ENCODE measurements around the gene ALG3.

The ALG3 gene

DNA sequence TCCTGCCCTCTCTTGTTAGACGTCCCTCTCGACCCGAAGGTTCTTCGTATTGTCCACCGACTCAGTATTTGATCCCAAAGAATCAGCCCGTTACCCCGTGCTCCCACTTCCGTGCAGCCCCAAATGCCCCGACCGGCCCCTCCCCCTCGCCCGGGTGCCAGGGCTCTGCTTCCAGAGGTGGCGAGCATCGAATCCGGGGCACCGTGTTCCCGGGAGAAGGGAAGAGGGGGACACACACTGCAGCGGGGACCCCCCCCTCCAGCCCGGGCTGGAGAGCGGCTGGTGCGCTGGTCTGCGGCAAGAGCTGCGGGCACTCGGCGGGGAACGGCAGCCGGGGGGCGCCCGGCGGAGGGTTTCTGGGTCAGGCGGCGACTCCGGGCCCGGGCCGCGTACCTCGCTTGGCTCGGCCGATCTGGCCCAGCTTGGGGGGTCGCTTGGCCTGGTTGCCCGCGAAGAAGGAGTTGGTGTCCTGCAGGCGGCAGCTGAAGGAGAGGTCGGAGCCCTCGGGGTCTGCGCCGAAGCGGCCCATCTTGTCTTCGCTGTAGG, 12.0 kb upstream of the ALG3 start:
- FAIRE-seq (no peak), DNase-seq (ENCODE audit: insufficient read length, low spot score) (no peak)

- DNase-seq (ENCODE audit: insufficient read length, low spot score), result peak; percentile 37
- FAIRE-seq, result peak; percentile 65
Observed at GRCh38 chr3:184259878-184260723, 11.3 kb upstream of the ALG3 start.

DNA sequence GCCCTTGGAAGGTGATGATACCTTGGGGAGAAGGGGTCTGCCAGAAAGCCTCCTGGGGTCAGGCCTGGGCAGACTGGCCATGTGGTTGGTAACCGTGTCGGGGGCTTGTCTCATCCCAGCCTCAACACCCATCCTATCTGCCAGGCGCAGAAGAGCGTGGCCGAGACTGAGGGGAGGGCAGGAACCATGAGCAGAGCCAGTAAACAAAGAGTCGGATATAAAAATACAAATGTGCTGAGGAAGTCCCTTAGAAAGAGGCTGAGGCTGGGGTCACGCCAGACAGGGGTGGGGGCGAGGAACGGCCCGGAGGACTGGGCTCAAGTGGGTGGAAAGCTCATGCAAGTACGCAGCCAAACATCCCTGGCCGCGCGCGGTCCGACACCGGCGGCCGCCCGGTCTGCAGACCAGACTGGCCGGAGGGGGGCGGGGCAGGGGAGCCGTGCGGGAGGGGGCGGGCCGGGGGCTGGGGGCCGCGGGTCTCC, 10.7 kb upstream of the ALG3 start:
- DNase-seq (ENCODE audit: insufficient read length, low spot score) (no peak), FAIRE-seq (no peak)

DNA sequence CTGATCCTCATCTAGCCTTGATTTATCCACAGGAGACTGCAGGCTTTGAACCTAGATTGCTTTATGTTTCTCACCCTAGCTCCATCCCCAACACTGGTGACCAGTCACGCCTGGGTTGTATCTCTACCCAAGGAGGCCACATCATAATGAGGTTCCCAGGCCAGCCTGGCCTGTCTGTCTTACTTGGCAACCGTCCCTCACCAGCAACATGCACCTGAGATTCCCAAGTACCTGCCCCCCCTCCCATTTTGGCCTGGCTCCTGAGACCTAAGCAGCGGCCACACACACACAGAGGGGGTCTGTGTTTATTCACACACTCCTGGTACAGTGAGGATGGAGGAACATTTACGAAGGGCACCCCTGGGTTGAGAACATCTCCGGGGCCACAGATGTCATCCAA, 10.2 kb upstream of the ALG3 start:
- DNase-seq (ENCODE audit: insufficient read length, low spot score) (no peak), FAIRE-seq (no peak)

DNA sequence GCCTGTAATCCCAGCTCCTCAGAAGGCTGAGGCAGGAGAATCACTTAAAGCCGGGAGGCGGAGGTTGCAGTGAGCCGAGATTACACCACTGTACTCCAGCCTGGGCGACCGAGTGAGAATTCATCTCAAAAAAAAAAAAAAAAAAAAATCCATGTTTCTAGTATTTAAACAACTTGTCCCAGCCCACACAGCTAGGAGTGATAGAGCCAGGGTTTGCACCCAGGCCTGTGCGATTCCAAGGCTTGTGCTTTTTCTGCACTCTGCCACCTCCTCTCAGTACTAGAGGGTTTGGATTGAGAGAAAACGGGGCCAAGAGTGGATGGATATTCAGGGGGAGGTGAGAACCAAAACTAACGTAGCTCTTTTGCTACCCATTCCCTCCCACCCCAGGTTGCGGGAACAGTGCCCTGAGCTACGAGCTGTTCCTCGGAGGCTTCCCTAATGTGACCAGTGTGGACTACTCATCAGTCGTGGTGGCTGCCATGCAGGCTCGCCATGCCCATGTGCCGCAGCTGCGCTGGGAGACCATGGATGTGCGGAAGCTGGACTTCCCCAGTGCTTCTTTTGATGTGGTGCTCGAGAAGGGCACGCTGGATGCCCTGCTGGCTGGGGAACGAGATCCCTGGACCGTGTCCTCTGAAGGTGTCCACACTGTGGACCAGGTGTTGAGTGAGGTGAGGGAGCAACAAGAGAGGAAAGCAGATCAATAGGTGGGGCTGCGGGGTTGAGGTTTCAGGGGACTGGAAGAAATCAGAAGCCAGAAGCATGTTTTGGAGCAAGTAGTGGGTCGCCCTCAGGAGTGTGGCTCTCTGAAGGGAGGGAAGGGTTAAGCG, 8.5 kb upstream of the ALG3 start:
- no peak for DNase-seq (ENCODE audit: insufficient read length, low spot score)
- no peak for FAIRE-seq

DNA sequence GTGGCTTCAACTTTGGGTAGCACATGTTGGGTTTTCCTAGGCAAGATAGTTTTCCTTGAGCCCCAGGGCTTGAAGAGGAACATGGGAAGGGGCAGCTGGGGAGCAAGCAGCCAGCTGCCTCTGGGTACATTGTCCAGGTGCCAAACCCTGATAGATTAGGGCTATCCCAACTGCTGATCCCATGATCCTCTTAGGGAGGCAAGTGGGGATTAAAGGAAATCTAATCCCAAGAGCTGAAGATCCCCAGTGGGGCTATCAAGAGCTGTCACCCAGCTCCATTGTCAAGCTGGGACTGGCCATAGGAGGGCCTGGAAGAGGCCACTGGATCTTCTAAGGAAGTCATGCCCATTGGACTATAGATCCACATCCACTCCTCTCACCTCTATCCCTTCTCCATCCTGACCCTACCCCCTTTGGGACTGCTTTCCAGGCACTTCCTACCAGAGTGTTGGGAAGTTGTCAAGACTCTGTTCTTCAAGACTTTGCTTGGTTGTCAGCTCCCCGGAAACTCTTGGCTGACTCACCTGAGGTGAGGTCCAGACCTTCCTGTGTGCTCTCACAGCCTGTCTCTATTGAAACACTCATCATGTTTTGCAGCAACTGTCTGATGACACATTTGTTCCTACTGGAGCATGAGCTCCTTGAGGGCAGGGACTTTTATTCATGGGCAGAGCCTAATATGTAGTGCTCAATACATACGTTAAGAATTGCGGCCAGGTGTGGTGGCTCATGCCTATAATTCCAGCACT, 6.7 kb upstream of the ALG3 start:
- no peak for FAIRE-seq
- no peak for DNase-seq (ENCODE audit: insufficient read length, low spot score)

DNA sequence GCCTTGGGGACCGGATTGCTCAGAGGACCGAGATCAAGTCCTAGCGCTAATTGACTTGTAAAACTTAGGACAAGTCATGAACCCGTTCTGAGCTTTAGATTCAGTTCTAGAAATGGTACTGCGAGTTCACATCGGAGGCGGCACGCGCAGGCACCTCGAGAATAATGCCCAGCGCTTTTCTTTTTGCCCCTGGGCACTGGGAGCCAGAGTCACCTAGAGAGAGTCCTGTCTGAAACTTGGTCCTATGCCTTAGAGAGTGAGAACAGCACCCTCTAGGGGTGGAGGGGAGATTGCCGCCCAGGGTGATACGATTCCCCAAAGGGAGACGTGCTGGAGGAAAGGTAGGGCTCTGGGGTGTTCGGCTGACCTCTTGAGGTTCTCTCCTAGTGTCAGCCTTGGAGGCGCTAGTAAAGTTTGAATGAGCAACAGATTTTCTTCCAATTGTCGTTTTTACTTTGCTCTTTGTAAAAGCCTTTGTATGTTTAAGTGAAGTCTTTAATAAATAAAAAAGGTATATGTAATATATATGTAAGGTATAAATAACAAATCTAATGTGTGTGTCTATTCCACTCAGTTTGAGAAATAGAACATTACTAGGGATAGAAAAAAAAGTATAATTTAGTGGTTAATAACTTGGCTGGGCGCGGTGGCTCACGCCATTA, 1.5 kb upstream of the ALG3 start:
- no peak for FAIRE-seq
- DNase-seq (ENCODE audit: insufficient read length, low spot score), result peak; percentile 90

GRCh38 chr3:184249412-184250166, 827 bp upstream of the ALG3 start, which contains the start of gene EEF1AKMT4:
EEF1AKMT4 (plus strand) TSS chr3:184249672; CDS start chr3:184249695, 23 bp downstream.
- FAIRE-seq (peak; percentile 77), DNase-seq (ENCODE audit: insufficient read length, low spot score) (peak; percentile 93)

DNA sequence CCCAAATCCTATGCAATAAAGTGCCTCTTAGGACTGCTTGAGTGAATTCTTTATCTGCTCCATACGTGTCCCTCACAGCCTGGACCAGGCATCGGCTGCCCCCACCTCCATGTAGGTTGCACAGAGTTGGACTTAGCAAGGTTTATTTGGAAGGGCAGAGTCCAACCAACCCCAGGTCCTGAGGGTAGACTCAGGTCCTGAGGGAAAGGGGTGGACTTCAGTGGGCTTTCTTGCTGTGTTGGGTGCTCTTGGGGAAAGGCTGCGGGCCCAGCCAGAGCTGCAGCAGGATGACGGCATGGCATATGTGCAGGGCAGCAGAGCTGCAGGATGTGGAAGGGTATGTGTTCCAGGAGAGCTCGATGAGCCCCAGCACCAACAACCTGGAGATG, 6.5 kb downstream of the ALG3 start:
- DNase-seq (ENCODE audit: insufficient read length, low spot score) (no peak), FAIRE-seq (no peak)

- DNase-seq (ENCODE audit: insufficient read length, low spot score), result no peak
- FAIRE-seq, result no peak
Observed at GRCh38 chr3:184241447-184242296, 7.1 kb downstream of the ALG3 start.

- DNase-seq (ENCODE audit: insufficient read length, low spot score) (no peak), FAIRE-seq (no peak)
Observed at GRCh38 chr3:184241141-184241446, 7.7 kb downstream of the ALG3 start.

DNA sequence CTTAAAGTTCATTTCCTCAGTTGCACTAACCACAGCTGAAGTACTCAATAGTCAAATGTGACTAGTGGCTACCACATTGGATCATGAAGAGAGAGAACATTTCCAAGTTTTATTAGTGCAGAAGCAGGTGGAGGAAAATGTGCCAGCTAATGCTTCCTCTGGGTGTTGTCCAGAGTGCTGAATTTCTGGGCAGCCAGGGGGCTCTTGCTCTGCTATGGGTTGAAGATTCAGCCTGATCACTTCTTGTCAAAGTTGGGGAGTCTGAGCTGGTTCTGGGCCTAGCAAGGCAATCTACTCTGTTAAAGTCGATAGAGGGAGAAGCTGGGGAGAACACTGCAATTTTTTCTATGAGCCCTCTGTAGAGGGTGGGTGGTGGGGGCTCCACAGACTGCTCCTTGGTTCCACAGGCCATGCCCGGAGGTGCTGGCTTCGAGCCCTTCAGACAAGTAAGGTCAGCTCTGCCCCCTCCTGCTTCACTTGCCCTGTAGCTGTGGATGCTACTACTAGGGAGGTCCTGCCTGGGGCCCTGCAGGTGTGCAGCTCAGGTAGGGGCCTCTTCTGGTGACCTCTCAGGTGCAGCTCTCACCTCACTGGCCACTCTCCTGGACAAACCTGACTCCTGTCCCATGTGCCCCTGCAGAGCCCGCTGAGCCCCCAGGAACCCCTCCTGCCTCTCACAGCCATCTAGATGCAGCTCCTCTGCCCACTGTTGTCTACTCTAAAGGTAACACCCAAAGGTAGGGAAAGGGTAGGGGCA, 8.2 kb downstream of the ALG3 start:
- no peak for DNase-seq (ENCODE audit: insufficient read length, low spot score)

DNA sequence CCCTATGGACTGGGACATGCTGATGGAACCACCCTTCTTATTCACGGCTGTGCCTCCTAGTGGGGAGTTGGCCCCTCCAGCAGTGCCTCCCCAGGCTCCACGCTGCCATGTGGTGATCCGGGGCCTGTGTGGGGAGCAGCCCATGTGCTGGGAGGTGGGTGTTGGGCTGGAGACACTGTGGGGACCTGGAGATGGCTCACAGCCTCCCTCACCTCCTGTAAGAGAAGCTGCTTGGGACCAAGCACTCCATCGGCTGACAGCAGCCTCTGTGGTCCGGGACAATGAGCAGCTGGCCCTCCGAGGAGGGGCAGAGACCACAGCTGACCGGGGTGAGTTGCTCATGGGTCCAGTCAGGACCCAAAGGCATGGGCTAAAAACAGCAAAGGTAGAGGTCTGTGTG, 9.1 kb downstream of the ALG3 start:
- DNase-seq (ENCODE audit: insufficient read length, low spot score), result no peak
- no peak for FAIRE-seq

More for the DNA sequence above, 8.2 kb downstream of the ALG3 start:
- FAIRE-seq, result no peak

- FAIRE-seq (no peak), DNase-seq (ENCODE audit: insufficient read length, low spot score) (no peak)
Observed at GRCh38 chr3:184239221-184239620, 9.5 kb downstream of the ALG3 start.

DNA sequence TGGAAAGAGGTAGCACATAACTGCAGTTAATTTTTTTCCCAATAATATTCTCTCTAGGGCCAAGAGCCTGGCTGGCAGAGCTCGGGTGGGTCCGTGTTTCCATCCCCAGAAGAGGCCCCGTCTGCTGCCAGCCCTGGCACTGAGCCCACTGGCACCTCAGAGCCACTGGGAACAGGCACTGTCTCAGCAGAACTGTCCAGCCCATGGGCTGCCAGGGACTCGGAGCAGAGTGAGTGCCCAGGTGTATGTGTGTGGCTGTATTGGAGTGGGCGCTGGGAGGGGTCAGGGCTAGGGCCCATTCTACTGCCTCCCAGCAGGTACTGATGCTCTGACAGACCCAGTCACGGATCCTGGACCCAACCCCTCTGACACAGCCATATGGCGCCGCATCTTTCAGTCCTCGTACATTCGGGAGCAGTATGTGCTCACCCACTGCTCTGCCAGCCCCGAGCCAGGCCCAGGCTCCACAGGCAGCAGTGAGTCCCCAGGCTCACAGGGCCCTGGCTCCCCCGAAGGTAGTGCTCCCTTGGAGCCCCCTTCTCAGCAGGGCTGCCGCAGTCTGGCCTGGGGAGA, 10.4 kb downstream of the ALG3 start:
- DNase-seq (ENCODE audit: insufficient read length, low spot score) (no peak), FAIRE-seq (no peak)

- no peak for DNase-seq (ENCODE audit: insufficient read length, low spot score)
- no peak for FAIRE-seq
Observed at GRCh38 chr3:184237807-184238206, 11.0 kb downstream of the ALG3 start.

DNA sequence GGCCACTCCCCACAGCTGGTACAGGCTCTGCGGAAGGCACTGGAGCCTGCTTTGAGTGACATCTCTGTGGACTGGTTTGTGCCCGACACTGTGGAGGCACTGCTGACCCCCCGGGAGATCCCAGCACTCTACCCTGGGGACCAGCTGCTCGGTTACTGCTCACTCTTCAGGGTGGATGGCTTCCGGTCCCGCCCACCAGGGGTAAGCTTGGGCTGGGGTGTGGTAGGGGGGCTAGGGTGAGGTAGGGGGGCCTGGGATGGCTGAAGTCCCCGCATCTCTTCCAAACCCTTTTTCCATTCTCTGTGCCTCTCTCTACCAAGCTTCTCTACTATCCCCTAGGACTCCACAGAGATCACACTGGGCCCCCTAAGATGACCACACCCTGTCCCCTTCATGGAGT, 11.6 kb downstream of the ALG3 start:
- FAIRE-seq, result no peak
- DNase-seq (ENCODE audit: insufficient read length, low spot score), result no peak

DNA sequence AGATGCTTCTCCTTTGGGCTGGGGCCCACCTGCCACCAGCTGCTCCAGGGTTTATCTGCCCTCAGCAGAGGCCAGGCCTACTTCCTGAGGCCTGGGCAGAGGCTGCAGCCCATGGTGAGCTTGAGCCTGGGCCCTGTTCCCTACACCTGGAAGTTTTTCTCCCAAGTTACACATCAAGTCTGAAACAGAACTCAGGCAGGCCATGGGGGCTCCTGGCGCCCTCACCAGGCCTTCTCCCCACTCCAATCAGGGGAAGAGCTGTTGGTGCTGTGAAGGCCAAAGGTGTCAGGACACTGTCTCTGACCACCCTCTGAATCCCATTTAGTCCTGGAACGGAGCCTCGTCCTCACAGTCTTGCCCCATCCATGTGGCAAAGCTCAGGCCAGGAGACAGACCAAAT, 12.1 kb downstream of the ALG3 start:
- FAIRE-seq, result no peak
- DNase-seq (ENCODE audit: insufficient read length, low spot score), result no peak
